GM13977 (cell line): ENCODE data around the gene ACOX1.

Source experiments
- DNase-seq: peaks from one replicate; pipeline ENCODE4 v3.0.0; 2012; ENCODE audit warnings: low spot score
- CTCF ChIP-seq: IDR thresholded peaks from 2 replicates; pipeline ENCODE4 v1.5.1; 2012; ENCODE audit warnings: mild to moderate bottlenecking, control low read depth; ENCODE audit not compliant: insufficient read depth; ENCODE audit errors: extremely low read depth, missing control alignments
- in situ Hi-C: fragments of 300-500 bp; cut with MboI; formaldehyde crosslinking; loops from one replicate; pipeline ENCODE4 v1.12.0; 2022; ENCODE audit warnings: low sequenced_read_pairs, low pct_unique_long_range_greater_than_20kb, mixed read lengths, inconsistent platforms; ENCODE audit not compliant: unreplicated experiment

ACOX1 gene

GRCh38 chr17:75919611-75920010, 59.4 kb downstream of the ACOX1 start:
- in situ Hi-C loops, result loop anchor here (25.0 kb wide), 1 partner anchor 393 kb away; the partner anchor contains the start of gene QRICH2
- DNase-seq, result no peak
- TF ChIP-seq CTCF, result no peak

- TF ChIP-seq CTCF, result no peak
- in situ Hi-C loops, result loop anchor here (25.0 kb wide), 1 partner anchor 394 kb away; the partner anchor contains the start of gene QRICH2
- DNase-seq, result no peak
Measured at GRCh38 chr17:75917917-75918445, 61.0 kb downstream of the ACOX1 start.

GRCh38 chr17:75917141-75917916, 61.6 kb downstream of the ACOX1 start:
- no peak for DNase-seq
- no peak for TF ChIP-seq CTCF
- in situ Hi-C loops, result loop anchor here (25.0 kb wide), 1 partner anchor 395 kb away; the partner anchor contains the start of gene QRICH2

- DNase-seq, result no peak
- TF ChIP-seq CTCF, result no peak
- in situ Hi-C loops, result loop anchor here (25.0 kb wide), 1 partner anchor 397 kb away; the partner anchor contains the start of gene QRICH2
Measured at GRCh38 chr17:75915268-75915667, 63.7 kb downstream of the ACOX1 start.

- no peak for DNase-seq
- TF ChIP-seq CTCF, result no peak
- in situ Hi-C loops, result loop anchor here (25.0 kb wide), 1 partner anchor 398 kb away; the partner anchor contains the start of gene QRICH2
Measured at GRCh38 chr17:75914643-75915267, 64.2 kb downstream of the ACOX1 start.

- no peak for TF ChIP-seq CTCF
- no peak for DNase-seq
- in situ Hi-C loops, result loop anchor here (25.0 kb wide), 1 partner anchor 399 kb away; the partner anchor contains the start of gene QRICH2
Measured at GRCh38 chr17:75913537-75914210, 65.3 kb downstream of the ACOX1 start.
